BE2C (cell line): ENCODE measurements around the gene TTC9B.

Source experiments
- DNase-seq: peaks from one replicate; pipeline ENCODE4 v3.0.0-alpha.2; 2020
- H3K27me3 ChIP-seq: fragments of 250-450 bp; sonication (Bioruptor Pico); 2 replicates; pipeline ENCODE4 v1.5.1; 2020; ENCODE audit warnings: mild to moderate bottlenecking
- H3K36me3 ChIP-seq: fragments of 250-450 bp; sonication (Bioruptor Pico); 2 replicates; pipeline ENCODE4 v1.5.1; 2020; ENCODE audit warnings: mild to moderate bottlenecking
- H3K4me1 ChIP-seq: fragments of 250-450 bp; sonication (Bioruptor Pico); 2 replicates; pipeline ENCODE4 v1.5.1; 2020
- H3K4me3 ChIP-seq: 2 replicates; pipeline ENCODE4 v1.5.1; 2011; ENCODE audit warnings: low read depth, low read length
- H3K9me3 ChIP-seq: fragments of 250-450 bp; sonication (Bioruptor Pico); 2 replicates; pipeline ENCODE4 v1.5.1; 2020
- TF ChIP-seq, protein P1 (sequence below): IDR thresholded peaks from 2 replicates; pipeline ENCODE4 v1.5.1; 2012; ENCODE audit warnings: mild to moderate bottlenecking, low read depth, low read length

The TTC9B gene

GRCh38 chr19:40241809-40242384 lies 23.7 kb upstream of the TTC9B start:
- H3K9me3 ChIP-seq, result no peaks in the 10 kb centered on the region
- no peak for DNase-seq
- peaks cover 45% of the 10 kb centered on the region for H3K36me3 ChIP-seq
- TF ChIP-seq, protein P1, sequence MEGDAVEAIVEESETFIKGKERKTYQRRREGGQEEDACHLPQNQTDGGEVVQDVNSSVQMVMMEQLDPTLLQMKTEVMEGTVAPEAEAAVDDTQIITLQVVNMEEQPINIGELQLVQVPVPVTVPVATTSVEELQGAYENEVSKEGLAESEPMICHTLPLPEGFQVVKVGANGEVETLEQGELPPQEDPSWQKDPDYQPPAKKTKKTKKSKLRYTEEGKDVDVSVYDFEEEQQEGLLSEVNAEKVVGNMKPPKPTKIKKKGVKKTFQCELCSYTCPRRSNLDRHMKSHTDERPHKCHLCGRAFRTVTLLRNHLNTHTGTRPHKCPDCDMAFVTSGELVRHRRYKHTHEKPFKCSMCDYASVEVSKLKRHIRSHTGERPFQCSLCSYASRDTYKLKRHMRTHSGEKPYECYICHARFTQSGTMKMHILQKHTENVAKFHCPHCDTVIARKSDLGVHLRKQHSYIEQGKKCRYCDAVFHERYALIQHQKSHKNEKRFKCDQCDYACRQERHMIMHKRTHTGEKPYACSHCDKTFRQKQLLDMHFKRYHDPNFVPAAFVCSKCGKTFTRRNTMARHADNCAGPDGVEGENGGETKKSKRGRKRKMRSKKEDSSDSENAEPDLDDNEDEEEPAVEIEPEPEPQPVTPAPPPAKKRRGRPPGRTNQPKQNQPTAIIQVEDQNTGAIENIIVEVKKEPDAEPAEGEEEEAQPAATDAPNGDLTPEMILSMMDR, result no peak
- no peaks in the 10 kb centered on the region for H3K4me1 ChIP-seq
- H3K4me3 ChIP-seq, result no peak overlapping the region
- no peaks in the 10 kb centered on the region for H3K27me3 ChIP-seq

GRCh38 chr19:40241125-40241808 lies 23.1 kb upstream of the TTC9B start:
- Histone ChIP-seq H3K4me3 (no peak overlapping the region), H3K9me3 (no peaks in the 10 kb centered on the region), H3K4me1 (no peaks in the 10 kb centered on the region), H3K27me3 (no peaks in the 10 kb centered on the region), H3K36me3 (peaks cover 45% of the 10 kb centered on the region)
- TF ChIP-seq, protein P1, result no peak
- no peak for DNase-seq

DNA sequence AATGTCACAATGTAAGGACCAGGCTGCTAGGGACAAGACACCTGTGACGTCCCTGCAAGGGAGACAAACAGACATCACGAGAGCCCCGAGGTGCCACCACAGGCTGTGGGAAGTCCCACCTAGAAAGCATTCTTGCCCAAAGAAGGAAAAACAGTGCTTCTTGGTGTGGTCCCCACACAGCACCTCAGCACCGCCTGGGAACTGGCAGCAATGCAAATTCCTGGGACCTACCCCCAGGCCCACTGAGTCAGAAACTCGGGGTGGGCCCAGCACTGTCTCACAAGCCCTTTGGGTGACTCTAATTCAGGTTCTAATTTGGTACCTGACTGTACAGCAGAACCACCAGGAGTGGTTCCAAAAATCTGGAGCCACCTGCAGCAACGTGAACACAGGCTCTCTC lies 22.1 kb upstream of the TTC9B start:
- Histone ChIP-seq H3K4me1 (no peaks in the 10 kb centered on the region), H3K4me3 (no peak overlapping the region), H3K36me3 (peaks cover 49% of the 10 kb centered on the region), H3K9me3 (no peaks in the 10 kb centered on the region), H3K27me3 (no peaks in the 10 kb centered on the region)
- no peak for DNase-seq
- TF ChIP-seq, protein P1, result no peak

GRCh38 chr19:40239415-40240226 lies 21.4 kb upstream of the TTC9B start:
- DNase-seq, result no peak
- H3K4me3 ChIP-seq, result no peak overlapping the region
- peaks cover 56% of the 10 kb centered on the region for H3K36me3 ChIP-seq
- TF ChIP-seq, protein P1, result no peak
- H3K4me1 ChIP-seq, result no peaks in the 10 kb centered on the region
- no peaks in the 10 kb centered on the region for H3K9me3 ChIP-seq
- no peaks in the 10 kb centered on the region for H3K27me3 ChIP-seq

GRCh38 chr19:40238775-40239174 lies 20.6 kb upstream of the TTC9B start:
- H3K36me3 ChIP-seq, result peaks cover 58% of the 10 kb centered on the region
- DNase-seq, result no peak
- TF ChIP-seq, protein P1, result no peak
- H3K27me3 ChIP-seq, result no peaks in the 10 kb centered on the region
- no peaks in the 10 kb centered on the region for H3K4me1 ChIP-seq
- H3K4me3 ChIP-seq, result no peak overlapping the region
- H3K9me3 ChIP-seq, result no peaks in the 10 kb centered on the region
